MCF 10A (cell line): Measurements from ENCODE around the gene FAM228A. TPM values are rescaled to one million over a fixed set of nuclear protein-coding genes. Genes with fewer than 3 reads are reported as not detected.

Experiments used
- BruUV-seq: library from RNA; stranded (reverse); fragments of 400-500 nt; replicated peaks from 2 replicates; lab custom pipeline; 2021; lab: Mats Ljungman, UMichigan
- CTCF ChIA-PET: fragments of 300-600 bp; sonication (Branson Sonifier 250); formaldehyde crosslinking; extraction: SDS; loops from one replicate; lab custom pipeline; 2021; ENCODE audit warnings: antibody characterized with exemption, inconsistent platforms; lab: Yijun Ruan, JAX
- POLR2A ChIA-PET: fragments of 300-600, 350-650 bp; sonication (Branson Sonifier 250); formaldehyde crosslinking; extraction: SDS; loops from one replicate; lab custom pipeline; 2020; ENCODE audit warnings: antibody characterized with exemption, inconsistent platforms; lab: Yijun Ruan, JAX
- DNase-seq: peaks from one replicate; pipeline ENCODE4 v3.0.0-alpha.2; 2018; ENCODE audit not compliant: unreplicated experiment
- H3K27ac Mint-ChIP-seq: one replicate; pipeline ENCODE4 v1.8.0; 2022; ENCODE audit warnings: mild to moderate bottlenecking, low read depth, mixed read lengths; ENCODE audit not compliant: unreplicated experiment
- H3K27me3 Mint-ChIP-seq: one replicate; pipeline ENCODE4 v1.8.0; 2022; ENCODE audit warnings: mixed read lengths; ENCODE audit not compliant: insufficient read depth, unreplicated experiment
- H3K36me3 Mint-ChIP-seq: one replicate; pipeline ENCODE4 v1.8.0; 2022; ENCODE audit warnings: mild to moderate bottlenecking, moderate library complexity, mixed read lengths; ENCODE audit not compliant: insufficient read depth, unreplicated experiment
- H3K4me1 Mint-ChIP-seq: one replicate; pipeline ENCODE4 v1.8.0; 2022; ENCODE audit warnings: mixed read lengths; ENCODE audit not compliant: insufficient read depth, unreplicated experiment
- H3K4me3 Mint-ChIP-seq: one replicate; pipeline ENCODE4 v1.8.0; 2022; ENCODE audit warnings: mild to moderate bottlenecking, moderate library complexity, mixed read lengths; ENCODE audit not compliant: unreplicated experiment
- H3K9me3 Mint-ChIP-seq: one replicate; pipeline ENCODE4 v1.8.0; 2022; ENCODE audit warnings: mixed read lengths; ENCODE audit not compliant: unreplicated experiment
- CTCF ChIP-seq: fragments of 200-600 bp; IDR thresholded peaks from one replicate; pipeline ENCODE4 v1.8.0; 2022; ENCODE audit warnings: antibody characterized with exemption, mild to moderate bottlenecking; ENCODE audit not compliant: unreplicated experiment
- intact Hi-C: fragments of 100-400 bp; cut with micrococcal nuclease; formaldehyde crosslinking; loops from 2 replicates; pipeline ENCODE4 v1.14.1; 2022
- total RNA-seq: library from RNA; stranded (reverse); gene quantifications from 2 replicates; pipeline ENCODE4 v1.2.3, GENCODE V29; 2022

The FAM228A gene
- total RNA-seq, 1 experiment from 2014 or later, result not detected

- CTCF ChIA-PET, result no interaction called here
- peaks cover 49% of the 10 kb centered on the region for H3K36me3 Mint-ChIP-seq
Measured at GRCh38 chr2:24214880-24215279, 40.0 kb downstream of the FAM228A start.

GRCh38 chr2:24220554-24221291 lies 45.9 kb downstream of the FAM228A start:
- Mint-ChIP-seq H3K27ac (no peak overlapping the region), H3K9me3 (no peaks in the 10 kb centered on the region), H3K4me3 (no peak overlapping the region), H3K36me3 (peaks cover 20% of the 10 kb centered on the region), H3K27me3 (no peaks in the 10 kb centered on the region), H3K4me1 (no peaks in the 10 kb centered on the region)
- POLR2A ChIA-PET, result interaction anchor here (0.8 kb wide), 1 partner anchor 70 kb away, joined by 3 read pairs; no protein-coding TSS in a partner anchor
- CTCF ChIA-PET, result no interaction called here
- no TSS peak for BruUV-seq
- DNase-seq, result no peak
- intact Hi-C loops, result loop anchor here (10.0 kb wide), 1 partner anchor 604 kb away; no protein-coding TSS in a partner anchor
- TF ChIP-seq CTCF, result no peak

More at GRCh38 chr2:24214880-24215279, 40.0 kb downstream of the FAM228A start:
- TF ChIP-seq CTCF, result no peak
- no TSS peak for BruUV-seq
- no peak for DNase-seq
- H3K9me3 Mint-ChIP-seq, result no peaks in the 10 kb centered on the region
- no peaks in the 10 kb centered on the region for H3K4me1 Mint-ChIP-seq
- intact Hi-C loops, result no loop called here
- no peak overlapping the region for H3K27ac Mint-ChIP-seq
- no peak overlapping the region for H3K4me3 Mint-ChIP-seq
- H3K27me3 Mint-ChIP-seq, result no peaks in the 10 kb centered on the region
- POLR2A ChIA-PET, result no interaction called here

DNA sequence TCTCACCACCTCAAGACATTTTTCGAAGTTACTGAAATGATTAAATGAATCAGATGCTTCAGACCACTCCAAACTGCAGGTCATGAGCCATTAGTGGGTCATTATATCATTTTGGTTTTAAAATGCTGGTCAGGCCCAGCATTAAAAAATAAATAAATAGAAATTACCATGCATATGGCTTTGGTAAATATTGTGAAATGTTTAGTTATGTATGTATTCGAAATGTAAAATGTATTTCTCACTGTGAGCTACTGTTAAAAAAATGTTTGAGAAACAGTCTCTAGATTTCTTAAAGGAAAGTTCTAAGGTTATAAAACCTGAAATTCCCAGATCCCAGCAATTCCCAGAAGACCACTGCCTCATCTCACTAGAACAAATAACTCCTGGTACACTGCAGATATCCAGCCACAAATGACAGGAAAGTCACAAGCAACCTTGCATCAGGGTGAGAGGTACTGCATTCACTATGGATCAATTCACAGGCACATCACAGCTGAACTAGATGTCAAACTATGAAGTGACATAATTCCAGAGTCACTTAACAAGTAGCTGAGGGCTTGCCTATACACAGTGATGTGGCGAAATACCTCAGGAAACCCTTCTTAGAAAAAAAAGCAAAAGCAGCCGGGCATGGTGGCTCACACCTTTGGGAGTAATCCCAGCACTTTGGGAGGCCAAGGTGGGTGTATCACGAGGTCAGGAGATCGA lies 46.6 kb downstream of the FAM228A start:
- no peaks in the 10 kb centered on the region for H3K27me3 Mint-ChIP-seq
- intact Hi-C loops, result loop anchor here (10.0 kb wide), 1 partner anchor 603 kb away; no protein-coding TSS in a partner anchor
- H3K36me3 Mint-ChIP-seq, result peaks cover 24% of the 10 kb centered on the region
- H3K9me3 Mint-ChIP-seq, result no peaks in the 10 kb centered on the region
- no peak for TF ChIP-seq CTCF
- DNase-seq, result no peak
- ChIA-PET CTCF (interaction anchor here (0.5 kb wide), 1 partner anchor 1076 kb away, joined by 4 read pairs; no protein-coding TSS in a partner anchor), POLR2A (interaction anchor here (0.8 kb wide), 1 partner anchor 71 kb away, joined by 3 read pairs; no protein-coding TSS in a partner anchor)
- BruUV-seq, result no TSS peak
- no peak overlapping the region for H3K4me3 Mint-ChIP-seq
- no peak overlapping the region for H3K27ac Mint-ChIP-seq
- H3K4me1 Mint-ChIP-seq, result no peaks in the 10 kb centered on the region

GRCh38 chr2:24222946-24223345 lies 48.1 kb downstream of the FAM228A start:
- CTCF ChIA-PET, result interaction anchor here (0.6 to 1.1 kb wide), 2 partner anchors 59 to 138 kb away, joined by 3 read pairs; partner anchors contain the start of gene TP53I3
- Mint-ChIP-seq H3K27ac (no peak overlapping the region), H3K9me3 (no peaks in the 10 kb centered on the region), H3K27me3 (no peaks in the 10 kb centered on the region), H3K4me3 (no peak overlapping the region), H3K4me1 (no peaks in the 10 kb centered on the region), H3K36me3 (peaks cover 29% of the 10 kb centered on the region)
- DNase-seq, result no peak
- no peak for TF ChIP-seq CTCF
- intact Hi-C loops, result loop anchor here (10.0 kb wide), 1 partner anchor 602 kb away; no protein-coding TSS in a partner anchor
- POLR2A ChIA-PET, result no interaction called here
- BruUV-seq, result no TSS peak
